NK-92 treated with Interleukin-12 subunit alpha and Interleukin-12 subunit beta, amount 100 ng/mL, for 24 hours (cell line): Measurements from ENCODE around the gene ACR.
"Not testable (repeated sequence)": the region's sequence is repeated elsewhere in the genome, so short reads cannot be mapped to it uniquely, and the experiment has no call there.

Experiments
- DNase-seq: peaks from one replicate; lab custom pipeline; 2025; lab: John Stamatoyannopoulos, UW

The ACR gene

GRCh38 chr22:50780244-50780643 lies 42.2 kb downstream of the ACR start:
- peak; percentile 72 for DNase-seq

DNA sequence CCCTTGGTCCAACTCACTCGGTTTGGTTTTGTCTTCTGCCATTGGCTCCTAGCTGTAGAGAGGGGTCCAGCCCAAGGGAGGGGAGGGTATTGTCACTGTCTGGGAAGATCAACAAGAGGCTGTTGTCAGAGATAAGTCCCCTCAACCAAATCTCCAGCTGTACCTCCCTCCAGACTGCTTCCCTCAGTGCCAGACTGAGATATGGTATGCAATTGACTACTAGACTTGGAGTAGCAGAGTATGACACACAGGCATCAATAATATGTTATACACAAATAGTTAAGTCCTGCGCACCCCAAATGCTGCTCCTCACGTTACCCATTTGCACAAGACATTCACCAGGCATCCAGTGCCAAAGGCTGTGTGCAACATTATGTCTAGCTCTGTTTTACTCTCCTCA lies 44.2 kb downstream of the ACR start:
- not testable (repeated sequence) for DNase-seq

DNA sequence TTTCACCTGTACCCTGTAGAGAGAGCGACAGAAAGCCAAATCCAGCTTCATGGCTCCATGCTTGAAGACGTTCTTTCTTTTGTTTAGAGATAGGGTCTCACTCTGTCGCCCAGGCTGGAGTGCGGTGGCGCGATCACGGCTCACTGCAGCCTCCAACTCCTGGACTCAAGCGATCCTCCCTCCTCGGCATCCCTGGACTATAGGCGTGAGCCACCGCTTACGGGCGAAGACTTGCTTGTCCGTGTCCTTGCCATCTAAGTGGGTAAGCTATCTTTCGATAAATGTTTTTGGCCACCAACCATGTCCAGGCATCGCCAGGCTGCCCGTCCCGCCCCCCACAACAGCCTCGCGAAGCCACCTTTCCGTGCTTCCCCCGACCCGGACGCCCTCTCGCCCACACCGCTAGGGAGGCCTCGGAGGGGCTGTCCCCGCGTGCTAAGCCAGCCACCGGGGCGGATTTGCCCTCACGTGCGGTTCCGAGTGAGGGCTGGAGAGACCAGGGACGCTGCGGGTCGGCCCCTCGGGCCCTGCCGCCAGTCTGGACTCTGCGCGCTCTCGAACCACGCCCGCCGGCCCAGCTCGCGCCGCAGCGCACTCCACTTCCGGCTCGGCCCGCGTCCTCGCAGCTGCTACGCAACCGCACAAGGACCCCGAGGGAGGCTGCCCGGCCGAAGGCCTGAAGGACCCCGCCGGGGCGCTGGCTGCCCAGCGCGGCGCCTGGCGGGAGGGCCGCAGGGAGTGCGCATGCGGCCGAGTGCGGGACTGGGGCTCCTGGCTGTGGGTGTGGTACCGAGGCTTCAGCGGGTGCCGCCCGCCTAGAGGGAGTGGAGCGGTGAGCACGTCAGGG lies 45.3 kb downstream of the ACR start, which contains the start of gene RABL2B:
Gene RABL2B, minus strand, starts transcription at position 604 of the 847 bp plus-strand sequence. CDS start 1,342 bp downstream, outside the sequence.
- DNase-seq, result peak; percentile 74

DNA sequence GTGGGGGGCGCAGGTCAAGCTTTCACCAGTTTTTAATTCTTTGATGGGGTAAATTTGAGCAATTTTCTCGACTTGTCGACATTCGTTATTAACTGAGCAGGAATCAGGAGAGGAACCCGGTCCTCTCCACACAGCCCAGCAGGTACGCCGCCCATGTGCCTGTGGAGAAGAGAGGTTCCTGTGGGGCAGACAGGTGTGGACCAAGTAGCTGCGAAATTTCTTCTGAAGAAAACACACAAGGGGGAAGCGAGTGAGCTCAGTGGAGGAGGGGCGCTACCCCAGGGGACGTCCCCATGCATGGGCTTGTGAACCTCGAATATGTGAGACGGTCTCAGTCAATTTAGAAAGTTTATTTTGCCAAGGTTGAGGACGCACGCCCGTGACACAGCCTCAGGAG lies 45.9 kb downstream of the ACR start:
- not testable (repeated sequence) for DNase-seq

DNA sequence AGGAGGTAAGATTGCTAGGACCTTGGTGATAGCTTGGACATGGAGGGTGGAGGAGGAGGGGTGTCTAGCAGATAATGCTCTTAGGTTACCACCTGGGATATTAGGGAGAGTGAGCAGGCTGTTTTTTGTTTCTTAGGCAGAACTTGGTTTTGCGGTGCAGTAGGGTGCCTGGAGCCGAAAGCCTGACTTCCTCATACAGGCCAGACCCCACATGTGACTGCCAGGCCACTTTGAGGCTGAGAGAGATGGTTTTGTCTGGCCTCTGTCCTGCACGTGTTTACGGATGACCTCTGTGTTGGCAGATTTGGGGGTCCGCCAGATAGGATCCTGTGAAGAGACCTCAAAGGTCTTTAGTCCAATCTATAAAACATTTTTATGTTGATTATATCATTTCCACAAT lies 47.3 kb downstream of the ACR start:
- not testable (repeated sequence) for DNase-seq

DNA sequence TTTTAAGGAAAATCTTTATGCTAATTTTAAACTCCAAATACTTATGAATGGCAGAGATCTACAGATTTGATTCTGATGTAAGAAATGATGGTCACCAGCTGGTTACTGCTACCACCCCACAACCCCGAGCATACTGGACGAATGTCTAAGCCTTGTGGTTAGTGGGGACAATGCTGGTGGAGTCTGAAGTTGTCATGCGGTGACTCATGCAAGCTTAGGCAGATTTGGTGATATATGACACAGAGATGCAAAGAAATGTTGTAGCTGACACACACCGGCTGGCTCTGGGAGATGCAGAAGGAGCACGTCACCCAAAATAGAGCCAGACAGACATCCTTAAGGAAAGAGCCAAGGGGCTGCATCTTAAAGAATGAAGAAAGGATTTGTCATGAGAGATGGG lies 48.9 kb downstream of the ACR start:
- not testable (repeated sequence) for DNase-seq
